SH-SY5Y (cell line): ENCODE measurements around the gene CHST11.

Experiments used
- GATA2 ChIP-seq: IDR thresholded peaks from 2 replicates; pipeline ENCODE4 v1.6.1; 2011; ENCODE audit warnings: mild to moderate bottlenecking, low read depth, low read length
- GATA3 ChIP-seq: IDR thresholded peaks from 2 replicates; pipeline ENCODE4 v1.6.1; 2011; ENCODE audit warnings: low read depth, mild to moderate bottlenecking, low read length, moderate library complexity

The CHST11 gene

DNA sequence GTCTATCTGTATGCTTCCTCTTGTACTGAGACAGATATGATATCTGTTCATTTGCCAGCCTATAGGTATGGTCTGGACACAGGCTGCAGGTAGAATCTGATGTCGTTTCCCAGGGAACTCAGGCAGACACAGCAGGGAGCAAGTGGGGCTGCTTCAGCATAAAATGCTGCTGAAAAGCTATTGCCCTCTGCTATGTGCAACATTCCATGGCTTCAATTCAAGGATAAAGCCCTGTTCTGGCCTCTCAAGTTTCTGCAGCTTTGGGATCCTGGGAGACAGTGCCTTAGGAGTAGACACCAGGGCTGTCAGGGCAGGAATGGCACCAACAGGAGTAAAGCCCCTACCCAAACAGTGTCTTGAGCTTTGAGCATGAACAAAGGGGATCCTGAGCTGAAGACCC, 327.8 kb downstream of the CHST11 start:
- TF ChIP-seq GATA2 (no peak), GATA3 (no peak)

DNA sequence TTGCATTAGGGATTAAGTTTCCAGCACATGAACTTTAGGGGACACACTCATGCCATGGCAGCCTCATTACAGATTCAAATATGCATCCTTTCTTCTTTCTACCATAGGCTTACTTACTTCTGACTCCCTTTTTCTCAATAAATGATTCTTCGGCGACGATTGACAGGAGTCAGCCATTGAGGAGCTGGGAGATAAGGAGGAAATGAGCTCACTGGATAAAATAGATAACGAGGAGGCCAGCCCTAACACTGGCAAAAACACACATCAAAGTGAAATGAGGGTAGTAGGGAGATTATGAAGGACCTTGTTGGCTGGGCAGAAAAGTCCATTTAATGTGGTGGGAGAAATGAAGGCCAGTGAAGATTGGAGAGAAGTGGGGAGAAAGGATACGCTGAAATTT, 329.1 kb downstream of the CHST11 start:
- TF ChIP-seq GATA3 (no peak), GATA2 (no peak)

DNA sequence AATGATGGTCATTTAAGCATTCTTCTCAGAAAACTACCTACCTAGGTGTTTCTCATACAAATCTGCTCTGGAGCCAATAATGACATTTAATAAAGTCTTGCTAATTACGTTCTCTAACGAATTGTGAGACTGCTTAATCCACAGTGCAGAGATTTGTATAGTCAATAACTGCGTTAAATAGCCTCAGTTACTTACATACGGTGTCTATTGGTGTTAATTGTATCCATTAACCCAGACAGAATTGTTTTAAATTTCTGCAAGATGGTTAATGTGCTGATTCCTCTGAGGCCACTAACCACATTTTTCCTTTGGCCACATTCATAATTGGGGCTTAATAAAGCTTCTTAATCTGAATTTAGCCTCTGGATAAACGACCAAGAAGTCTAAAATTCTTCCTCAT, 329.6 kb downstream of the CHST11 start:
- TF ChIP-seq GATA2 = no peak
- TF ChIP-seq GATA3 = no peak

- no peak for TF ChIP-seq GATA2
- TF ChIP-seq GATA3 = no peak
Observed at GRCh38 chr12:104788840-104789271, 332.1 kb downstream of the CHST11 start.

DNA sequence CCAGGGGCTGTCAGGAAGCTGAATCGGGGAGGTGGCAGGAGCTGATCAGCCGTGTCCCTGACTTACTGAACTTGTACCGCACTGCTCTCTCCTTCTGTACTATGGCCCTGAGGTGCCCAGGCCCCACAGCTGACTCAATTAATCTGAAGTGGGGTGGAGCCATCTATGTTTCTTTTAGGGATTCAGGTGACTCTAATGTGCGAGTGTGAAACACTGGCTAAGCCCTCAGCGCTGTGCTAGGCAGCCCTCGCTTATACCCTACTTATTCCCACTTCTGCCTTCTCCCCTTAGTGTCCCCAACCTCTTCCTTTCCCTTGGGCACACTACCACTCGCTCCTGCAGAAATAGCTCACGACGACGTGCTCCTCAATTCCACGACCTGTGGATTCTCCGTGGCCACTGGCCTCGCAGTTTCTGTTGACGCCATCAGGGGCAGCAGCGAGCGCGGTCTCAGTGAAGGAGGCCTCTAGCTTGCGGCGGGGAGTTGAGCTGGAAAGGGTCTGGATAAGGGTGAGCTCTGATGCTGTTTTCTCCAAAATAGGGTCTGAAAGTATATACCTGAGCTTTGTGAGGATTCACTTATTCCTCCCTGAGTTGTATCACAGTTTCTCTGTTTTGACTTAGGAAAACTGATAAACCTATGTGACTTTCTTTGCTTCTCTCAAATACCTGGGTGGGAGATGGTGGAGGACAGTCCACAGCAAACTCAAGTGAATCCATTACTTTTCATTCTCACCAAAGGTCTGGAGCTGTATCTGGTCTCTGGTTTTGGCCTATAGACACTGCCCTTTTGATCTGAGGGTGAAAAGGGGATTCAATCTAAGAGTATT, 333.8 kb downstream of the CHST11 start:
- TF ChIP-seq GATA2 (no peak), GATA3 (no peak)

- TF ChIP-seq GATA3 = no peak
- no peak for TF ChIP-seq GATA2
Observed at GRCh38 chr12:104792570-104792969, 335.8 kb downstream of the CHST11 start.

- TF ChIP-seq GATA2 (no peak), GATA3 (no peak)
Observed at GRCh38 chr12:104793285-104793684, 336.5 kb downstream of the CHST11 start.

DNA sequence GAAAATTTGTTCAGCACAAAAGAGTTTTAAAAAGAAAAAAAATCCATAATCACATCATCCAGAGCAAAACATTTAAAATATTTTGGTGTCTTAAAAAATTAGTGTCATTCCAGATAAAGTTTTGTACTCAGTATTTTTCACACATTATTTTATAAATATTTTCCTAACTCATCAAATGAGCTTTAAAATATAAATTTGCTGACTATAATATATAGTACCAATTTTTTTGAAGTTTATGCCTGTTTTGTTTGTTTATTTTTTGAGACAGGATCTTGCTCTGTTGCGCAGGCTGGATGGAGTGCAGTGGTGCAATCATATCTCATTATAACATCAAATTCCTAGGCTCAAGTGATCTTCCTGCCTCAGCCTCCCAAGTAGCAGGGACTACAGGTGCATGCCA, 337.2 kb downstream of the CHST11 start:
- TF ChIP-seq GATA2 (no peak), GATA3 (no peak)

- peak; percentile 62 for TF ChIP-seq GATA2
- peak; percentile 59 for TF ChIP-seq GATA3
Observed at GRCh38 chr12:104796475-104796862, 339.7 kb downstream of the CHST11 start.

- TF ChIP-seq GATA2 = no peak
- no peak for TF ChIP-seq GATA3
Observed at GRCh38 chr12:104799458-104799857, 342.7 kb downstream of the CHST11 start.

DNA sequence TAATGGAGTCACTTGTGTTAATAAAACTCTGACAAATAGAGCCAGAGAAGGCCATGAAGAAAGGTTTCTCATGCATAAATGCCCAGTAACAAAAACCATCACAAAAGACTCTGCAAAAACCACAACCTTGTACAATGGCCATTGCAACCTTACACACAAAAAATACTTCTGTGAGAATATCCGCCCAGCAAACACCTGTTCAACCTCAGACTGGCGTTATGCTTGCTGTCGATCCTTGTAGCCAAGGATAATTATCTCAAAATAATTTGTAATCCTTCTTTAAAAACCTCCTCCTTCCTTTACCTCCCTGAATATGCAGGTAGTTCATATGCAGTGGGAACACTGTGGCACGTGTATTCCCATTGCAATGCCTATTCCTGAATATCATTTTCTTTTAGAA, 344.3 kb downstream of the CHST11 start:
- TF ChIP-seq GATA3 = no peak
- no peak for TF ChIP-seq GATA2

DNA sequence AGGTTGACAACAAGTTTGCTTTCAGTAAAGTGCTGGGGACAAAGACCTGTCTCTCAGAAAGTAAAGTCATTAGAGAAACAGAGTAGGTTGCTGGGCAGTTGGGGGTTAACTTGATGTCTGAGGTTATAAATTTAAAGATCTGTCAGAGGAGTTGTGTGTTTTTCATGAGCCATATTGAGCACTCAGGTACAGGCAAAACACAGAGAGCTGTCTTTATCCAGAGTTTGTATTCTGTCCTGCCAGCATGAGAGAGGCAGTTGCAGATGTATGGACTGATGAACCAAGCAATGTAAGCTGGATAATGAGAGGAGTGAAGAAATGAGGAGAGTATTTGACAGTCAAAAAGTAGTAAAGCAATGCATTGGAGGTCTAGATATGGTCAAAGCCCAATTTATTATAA, 344.7 kb downstream of the CHST11 start:
- no peak for TF ChIP-seq GATA2
- no peak for TF ChIP-seq GATA3

- TF ChIP-seq GATA2 (no peak), GATA3 (no peak)
Observed at GRCh38 chr12:104802208-104802607, 345.5 kb downstream of the CHST11 start.

DNA sequence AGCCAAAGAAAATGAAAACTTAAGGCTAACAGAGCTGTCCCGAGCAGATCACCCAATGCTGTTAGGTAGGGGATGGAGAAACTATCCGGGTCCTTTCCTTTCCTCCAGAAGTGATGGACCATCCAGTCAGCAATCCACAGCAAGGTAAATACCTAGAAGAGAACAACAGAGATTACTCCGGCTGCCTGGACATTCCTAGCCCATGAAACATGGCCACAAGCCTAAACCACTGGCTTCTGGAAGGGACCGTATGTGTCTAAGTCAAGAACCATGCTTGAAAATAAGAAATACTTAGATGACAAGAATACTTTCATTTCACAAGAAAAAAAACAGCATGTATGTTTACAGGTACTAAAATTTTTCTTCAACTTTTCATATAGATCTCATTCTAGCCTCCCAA, 348.4 kb downstream of the CHST11 start:
- no peak for TF ChIP-seq GATA2
- no peak for TF ChIP-seq GATA3

DNA sequence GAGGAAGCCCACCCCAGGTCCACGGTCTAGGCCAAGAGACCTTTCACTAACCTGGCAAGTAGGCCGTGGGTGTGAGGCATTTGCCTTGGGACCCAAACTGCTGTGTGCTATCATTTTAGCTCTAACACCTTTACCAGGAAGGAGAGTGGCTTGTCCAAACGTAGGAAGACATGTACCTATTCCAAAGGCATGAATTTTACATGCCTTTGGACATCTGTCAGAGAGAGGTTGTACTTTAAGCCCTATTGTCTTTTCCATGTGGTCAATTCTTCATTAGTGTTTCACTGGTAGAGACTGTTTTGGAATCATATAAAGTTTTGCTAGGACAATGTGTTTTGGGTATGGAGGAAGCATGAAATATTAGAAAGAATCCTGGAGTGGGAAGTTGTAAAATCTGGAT, 352.5 kb downstream of the CHST11 start:
- TF ChIP-seq GATA3 (no peak), GATA2 (no peak)

DNA sequence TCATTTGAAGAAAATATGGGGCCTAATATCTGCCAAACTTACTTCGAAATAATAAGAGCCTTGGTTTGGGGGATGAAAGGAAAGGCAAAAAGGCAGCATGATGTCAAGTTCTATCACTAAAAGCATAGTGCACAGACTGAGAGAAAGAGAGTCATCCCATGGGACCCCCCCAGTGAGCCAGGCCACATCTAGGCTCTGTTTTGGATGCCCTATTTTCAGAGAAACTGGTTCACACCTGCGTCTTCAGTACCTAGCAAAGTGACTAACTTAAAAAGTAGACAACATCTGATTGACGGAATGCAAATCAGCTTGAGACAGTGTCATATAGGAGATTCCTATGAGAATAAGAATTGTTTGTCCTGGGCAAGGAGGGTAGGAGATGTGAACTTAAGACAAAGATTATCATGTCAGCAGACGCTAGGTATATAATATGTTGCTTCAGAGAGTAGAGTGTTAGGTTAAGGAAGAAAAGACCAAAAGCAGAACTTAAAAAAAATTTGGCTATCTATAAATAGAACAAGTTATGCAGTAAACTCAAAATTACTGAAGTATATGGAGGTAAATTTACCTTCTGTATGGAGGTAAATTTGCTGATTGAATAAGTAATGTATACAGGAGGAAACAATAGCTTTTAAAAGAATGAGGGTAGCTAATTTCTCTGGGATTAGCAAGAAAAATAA, 353.1 kb downstream of the CHST11 start:
- no peak for TF ChIP-seq GATA2
- no peak for TF ChIP-seq GATA3
